ENCODE data around the gene CAMKK1.

GRCh38 chr17:3923466-3924190, 30.8 kb upstream of the CAMKK1 start:
- TF ChIP-seq POLR2A (IDR thresholded peaks at IDR 0.05; ENCODE audit: low read depth, low read length) (no peak), POLR2AphosphoS5 (IDR thresholded peaks at IDR 0.05; ENCODE audit: low read depth, low read length) (no peak)

Data from GM12891 (cell line).